BE2C (cell line): ENCODE results near the gene HHIPL1.

ENCODE experiments used
- DNase-seq: peaks from one replicate; pipeline ENCODE4 v3.0.0-alpha.2; 2020
- H3K27me3 ChIP-seq: fragments of 250-450 bp; sonication (Bioruptor Pico); 2 replicates; pipeline ENCODE4 v1.5.1; 2020; ENCODE audit warnings: mild to moderate bottlenecking
- H3K36me3 ChIP-seq: fragments of 250-450 bp; sonication (Bioruptor Pico); 2 replicates; pipeline ENCODE4 v1.5.1; 2020; ENCODE audit warnings: mild to moderate bottlenecking
- H3K4me1 ChIP-seq: fragments of 250-450 bp; sonication (Bioruptor Pico); 2 replicates; pipeline ENCODE4 v1.5.1; 2020
- H3K4me3 ChIP-seq: 2 replicates; pipeline ENCODE4 v1.5.1; 2011; ENCODE audit warnings: low read depth, low read length
- H3K9me3 ChIP-seq: fragments of 250-450 bp; sonication (Bioruptor Pico); 2 replicates; pipeline ENCODE4 v1.5.1; 2020
- CTCF ChIP-seq: IDR thresholded peaks from 2 replicates; pipeline ENCODE4 v1.5.1; 2012; ENCODE audit warnings: mild to moderate bottlenecking, low read depth, low read length

Gene HHIPL1

DNA sequence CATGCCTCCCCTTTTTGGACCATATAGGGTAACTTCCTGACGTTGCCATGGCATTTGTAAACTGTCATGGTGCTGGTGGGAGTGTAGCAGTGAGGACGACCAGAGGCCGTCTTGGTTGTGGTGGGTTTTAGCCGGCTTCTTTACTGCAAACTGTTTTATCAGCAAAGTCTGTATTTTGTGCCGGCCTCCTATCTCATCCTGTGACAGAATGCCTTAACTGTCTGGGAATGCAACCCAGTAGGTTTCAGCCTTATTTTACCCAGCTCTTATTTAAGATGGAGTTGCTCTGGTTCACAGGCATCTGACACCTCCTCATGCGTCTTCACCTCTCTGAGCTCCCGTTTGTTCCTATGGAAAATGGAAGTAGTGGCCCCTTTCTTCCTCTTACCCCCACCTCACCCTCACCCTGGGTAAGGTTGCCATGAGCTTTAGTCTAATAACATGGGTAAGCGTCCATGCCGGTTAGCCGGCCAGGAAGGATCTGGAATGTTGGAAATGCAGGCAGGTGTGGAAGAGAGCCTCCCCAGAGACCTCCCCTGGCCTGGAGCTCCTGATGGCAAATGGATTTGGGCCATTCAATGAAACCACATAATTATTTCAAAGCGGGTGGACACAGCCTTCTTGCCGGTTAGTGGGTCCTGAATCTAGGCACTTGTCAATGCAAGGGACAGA lies 18.6 kb downstream of the HHIPL1 start:
- Histone ChIP-seq H3K36me3 (no peaks in the 10 kb centered on the region), H3K4me3 (no peak overlapping the region), H3K9me3 (no peaks in the 10 kb centered on the region), H3K27me3 (peaks cover 14% of the 10 kb centered on the region), H3K4me1 (peaks cover 8% of the 10 kb centered on the region; the same call in 1 of the 2 replicates)
- no peak for DNase-seq
- TF ChIP-seq CTCF = no peak

- TF ChIP-seq CTCF = no peak
- no peak overlapping the region for H3K4me3 ChIP-seq
- H3K36me3 ChIP-seq = no peaks in the 10 kb centered on the region
Observed at GRCh38 chr14:99664058-99664936, 19.4 kb downstream of the HHIPL1 start.

DNA sequence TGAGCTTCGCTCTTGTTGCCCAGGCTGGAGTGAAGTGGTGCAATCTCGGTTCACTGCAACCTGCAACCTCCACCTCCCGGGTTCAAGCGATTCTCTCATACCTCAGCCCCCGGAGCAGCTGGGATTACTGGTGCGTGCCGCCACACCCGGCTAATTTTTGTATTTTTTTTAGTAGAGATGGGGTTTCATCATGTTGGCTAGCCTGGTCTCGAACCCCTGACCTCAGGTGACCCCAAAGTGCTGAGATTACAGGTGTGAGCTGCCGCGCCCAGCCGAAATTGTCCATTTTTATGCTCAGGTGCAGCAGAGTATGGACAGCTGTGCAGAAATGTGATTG lies 20.0 kb downstream of the HHIPL1 start:
- Histone ChIP-seq H3K4me3 (no peak overlapping the region), H3K4me1 (peaks cover 8% of the 10 kb centered on the region; the same call in 1 of the 2 replicates), H3K9me3 (no peaks in the 10 kb centered on the region), H3K36me3 (no peaks in the 10 kb centered on the region), H3K27me3 (peaks cover 4% of the 10 kb centered on the region; the same call in 1 of the 2 replicates)
- DNase-seq = no peak
- no peak for TF ChIP-seq CTCF

More at GRCh38 chr14:99664058-99664936, 19.4 kb downstream of the HHIPL1 start:
- Histone ChIP-seq H3K9me3 (no peaks in the 10 kb centered on the region), H3K27me3 (peaks cover 6% of the 10 kb centered on the region), H3K4me1 (peaks cover 8% of the 10 kb centered on the region; the same call in 1 of the 2 replicates)
- DNase-seq = no peak

- no peaks in the 10 kb centered on the region for H3K27me3 ChIP-seq
- H3K4me3 ChIP-seq = no peak overlapping the region
- TF ChIP-seq CTCF = no peak
- H3K9me3 ChIP-seq = no peaks in the 10 kb centered on the region
- peaks cover 8% of the 10 kb centered on the region; the same call in 1 of the 2 replicates for H3K4me1 ChIP-seq
- DNase-seq = no peak
- no peaks in the 10 kb centered on the region for H3K36me3 ChIP-seq
Observed at GRCh38 chr14:99666533-99666932, 21.6 kb downstream of the HHIPL1 start.

DNA sequence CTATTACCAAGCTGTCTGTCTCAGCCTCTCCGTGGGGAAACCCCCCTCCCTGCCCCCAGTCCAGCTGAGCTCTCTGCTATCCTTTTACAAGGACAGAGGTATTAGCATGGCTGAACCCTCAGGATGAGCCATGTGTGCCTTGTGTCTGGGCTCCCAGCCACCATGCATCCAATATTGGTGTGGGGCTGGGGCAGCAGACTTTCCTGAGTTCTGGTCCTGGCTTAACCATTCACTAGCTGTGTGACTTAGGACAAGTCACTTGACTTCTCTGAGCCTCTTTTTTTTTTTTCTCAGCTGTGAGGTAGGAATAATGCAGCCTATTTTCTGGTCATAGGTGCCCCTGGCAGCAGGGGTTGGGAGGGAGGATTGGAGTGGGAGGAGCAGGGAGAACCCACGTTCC lies 22.1 kb downstream of the HHIPL1 start:
- H3K4me1 ChIP-seq = peaks cover 8% of the 10 kb centered on the region; the same call in 1 of the 2 replicates

More for the DNA sequence above, 22.1 kb downstream of the HHIPL1 start:
- no peak overlapping the region for H3K4me3 ChIP-seq
- no peak for TF ChIP-seq CTCF
- no peaks in the 10 kb centered on the region for H3K36me3 ChIP-seq
- H3K27me3 ChIP-seq = no peaks in the 10 kb centered on the region
- H3K9me3 ChIP-seq = no peaks in the 10 kb centered on the region
- no peak for DNase-seq
